GM21786 (cell line): ENCODE results near the gene LDLR.
"Not testable (repeated sequence)": the region's sequence is repeated elsewhere in the genome, so short reads cannot be mapped to it uniquely, and the experiment has no call there.

ENCODE experiments used
- ATAC-seq: cut with Tn5 transposase; IDR thresholded peaks from one replicate; pipeline ENCODE4 v1.9.1; 2021; ENCODE audit not compliant: unreplicated experiment

LDLR gene

DNA sequence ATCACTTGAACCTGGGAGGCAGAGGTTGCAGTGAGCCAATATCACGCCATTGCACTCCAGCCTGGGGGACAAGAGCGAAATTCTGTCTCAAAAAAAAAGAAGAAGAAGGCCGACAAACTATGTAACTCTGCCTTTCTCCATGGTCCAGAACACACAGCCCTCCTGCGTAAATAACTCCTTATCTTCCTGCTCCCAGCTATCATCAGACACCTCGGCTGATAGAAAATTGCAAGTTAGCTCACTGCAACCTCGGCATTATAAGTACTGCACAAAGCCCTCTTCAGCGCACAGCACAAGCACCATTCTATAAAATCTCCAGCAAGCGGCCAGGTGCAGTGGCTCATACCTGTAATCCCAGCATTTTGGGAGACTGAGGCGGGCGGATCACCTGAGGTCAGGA lies 14.4 kb downstream of the LDLR start:
- not testable (repeated sequence) for ATAC-seq

DNA sequence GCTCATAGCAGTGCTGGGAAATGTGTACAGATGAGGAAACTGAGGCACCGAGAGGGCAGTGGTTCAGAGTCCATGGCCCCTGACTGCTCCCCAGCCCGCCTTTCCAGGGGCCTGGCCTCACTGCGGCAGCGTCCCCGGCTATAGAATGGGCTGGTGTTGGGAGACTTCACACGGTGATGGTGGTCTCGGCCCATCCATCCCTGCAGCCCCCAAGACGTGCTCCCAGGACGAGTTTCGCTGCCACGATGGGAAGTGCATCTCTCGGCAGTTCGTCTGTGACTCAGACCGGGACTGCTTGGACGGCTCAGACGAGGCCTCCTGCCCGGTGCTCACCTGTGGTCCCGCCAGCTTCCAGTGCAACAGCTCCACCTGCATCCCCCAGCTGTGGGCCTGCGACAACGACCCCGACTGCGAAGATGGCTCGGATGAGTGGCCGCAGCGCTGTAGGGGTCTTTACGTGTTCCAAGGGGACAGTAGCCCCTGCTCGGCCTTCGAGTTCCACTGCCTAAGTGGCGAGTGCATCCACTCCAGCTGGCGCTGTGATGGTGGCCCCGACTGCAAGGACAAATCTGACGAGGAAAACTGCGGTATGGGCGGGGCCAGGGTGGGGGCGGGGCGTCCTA lies 15.9 kb downstream of the LDLR start:
- ATAC-seq: no peak

DNA sequence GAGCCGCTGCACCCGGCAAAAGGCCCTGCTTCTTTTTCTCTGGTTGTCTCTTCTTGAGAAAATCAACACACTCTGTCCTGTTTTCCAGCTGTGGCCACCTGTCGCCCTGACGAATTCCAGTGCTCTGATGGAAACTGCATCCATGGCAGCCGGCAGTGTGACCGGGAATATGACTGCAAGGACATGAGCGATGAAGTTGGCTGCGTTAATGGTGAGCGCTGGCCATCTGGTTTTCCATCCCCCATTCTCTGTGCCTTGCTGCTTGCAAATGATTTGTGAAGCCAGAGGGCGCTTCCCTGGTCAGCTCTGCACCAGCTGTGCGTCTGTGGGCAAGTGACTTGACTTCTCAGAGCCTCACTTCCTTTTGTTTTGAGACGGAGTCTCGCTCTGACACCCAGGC lies 17.2 kb downstream of the LDLR start:
- ATAC-seq: no peak

DNA sequence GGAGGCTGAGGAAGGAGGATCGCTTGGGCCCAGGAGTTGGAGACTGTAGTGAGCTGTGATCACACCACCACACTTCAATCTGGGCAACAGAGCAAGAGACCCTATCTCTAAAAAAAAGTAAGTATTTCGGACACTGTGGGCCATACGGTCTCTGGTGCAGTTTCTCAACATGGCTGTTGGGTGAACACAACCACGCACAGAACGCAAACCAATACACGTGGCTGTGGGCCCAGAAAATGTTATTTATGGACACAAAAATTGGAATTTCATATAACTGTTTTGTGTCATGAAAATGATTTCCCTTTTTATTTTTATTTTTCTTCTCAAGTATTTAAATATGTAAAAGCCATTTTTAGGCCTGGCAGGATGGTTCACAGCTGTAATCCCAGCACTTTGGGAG lies 19.5 kb downstream of the LDLR start:
- ATAC-seq: no peak

DNA sequence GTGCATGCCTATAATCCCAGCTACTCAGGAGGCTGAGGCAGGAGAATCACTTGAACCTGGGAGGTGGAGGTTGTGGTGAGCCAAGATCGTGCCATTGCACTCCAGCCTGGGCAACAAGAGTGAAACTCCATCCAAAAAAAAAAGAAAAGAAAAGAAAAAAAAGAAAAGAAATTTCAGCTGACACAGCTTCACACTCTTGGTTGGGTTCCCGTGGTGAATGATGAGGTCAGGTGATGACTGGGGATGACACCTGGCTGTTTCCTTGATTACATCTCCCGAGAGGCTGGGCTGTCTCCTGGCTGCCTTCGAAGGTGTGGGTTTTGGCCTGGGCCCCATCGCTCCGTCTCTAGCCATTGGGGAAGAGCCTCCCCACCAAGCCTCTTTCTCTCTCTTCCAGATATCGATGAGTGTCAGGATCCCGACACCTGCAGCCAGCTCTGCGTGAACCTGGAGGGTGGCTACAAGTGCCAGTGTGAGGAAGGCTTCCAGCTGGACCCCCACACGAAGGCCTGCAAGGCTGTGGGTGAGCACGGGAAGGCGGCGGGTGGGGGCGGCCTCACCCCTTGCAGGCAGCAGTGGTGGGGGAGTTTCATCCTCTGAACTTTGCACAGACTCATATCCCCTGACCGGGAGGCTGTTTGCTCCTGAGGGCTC lies 22.0 kb downstream of the LDLR start:
- no peak for ATAC-seq

DNA sequence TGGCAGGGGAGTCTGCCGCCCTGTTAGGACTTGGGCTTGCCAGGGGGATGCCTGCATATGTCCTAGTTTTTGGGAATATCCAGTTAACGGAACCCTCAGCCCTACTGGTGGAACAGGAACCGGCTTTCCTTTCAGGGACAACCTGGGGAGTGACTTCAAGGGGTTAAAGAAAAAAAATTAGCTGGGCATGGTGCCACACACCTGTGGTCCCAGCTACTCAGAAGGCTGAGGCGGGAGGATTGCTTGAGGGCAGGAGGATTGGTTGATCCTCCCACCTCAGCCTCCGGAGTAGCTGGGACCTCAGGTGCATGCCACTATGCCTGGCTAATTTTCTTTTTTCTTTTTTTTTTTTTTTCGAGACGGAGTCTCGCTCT lies 22.5 kb downstream of the LDLR start:
- ATAC-seq: no peak

DNA sequence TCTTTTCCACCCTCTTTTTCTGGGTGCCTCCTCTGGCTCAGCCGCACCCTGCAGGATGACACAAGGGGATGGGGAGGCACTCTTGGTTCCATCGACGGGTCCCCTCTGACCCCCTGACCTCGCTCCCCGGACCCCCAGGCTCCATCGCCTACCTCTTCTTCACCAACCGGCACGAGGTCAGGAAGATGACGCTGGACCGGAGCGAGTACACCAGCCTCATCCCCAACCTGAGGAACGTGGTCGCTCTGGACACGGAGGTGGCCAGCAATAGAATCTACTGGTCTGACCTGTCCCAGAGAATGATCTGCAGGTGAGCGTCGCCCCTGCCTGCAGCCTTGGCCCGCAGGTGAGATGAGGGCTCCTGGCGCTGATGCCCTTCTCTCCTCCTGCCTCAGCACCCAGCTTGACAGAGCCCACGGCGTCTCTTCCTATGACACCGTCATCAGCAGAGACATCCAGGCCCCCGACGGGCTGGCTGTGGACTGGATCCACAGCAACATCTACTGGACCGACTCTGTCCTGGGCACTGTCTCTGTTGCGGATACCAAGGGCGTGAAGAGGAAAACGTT lies 24.0 kb downstream of the LDLR start:
- no peak for ATAC-seq

DNA sequence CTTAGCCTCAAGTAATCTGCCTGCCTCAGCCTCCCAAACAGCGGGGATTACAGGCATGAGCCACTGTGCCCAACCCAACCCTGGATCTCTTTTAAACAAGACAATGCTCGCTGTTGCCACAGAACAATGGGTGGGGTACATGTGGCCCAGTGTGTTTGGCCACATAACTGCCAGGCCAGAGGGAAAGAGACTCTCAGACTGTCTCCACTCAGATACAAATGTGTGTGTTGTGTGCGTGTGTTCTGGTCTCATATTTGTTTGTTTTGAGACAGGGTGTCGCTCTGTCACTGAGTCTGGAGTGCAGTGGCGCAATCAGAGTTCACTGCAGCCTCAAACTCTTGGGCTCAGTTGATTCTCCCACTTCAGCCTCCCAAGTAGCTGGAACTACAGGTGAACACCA lies 25.8 kb downstream of the LDLR start:
- ATAC-seq: no peak

DNA sequence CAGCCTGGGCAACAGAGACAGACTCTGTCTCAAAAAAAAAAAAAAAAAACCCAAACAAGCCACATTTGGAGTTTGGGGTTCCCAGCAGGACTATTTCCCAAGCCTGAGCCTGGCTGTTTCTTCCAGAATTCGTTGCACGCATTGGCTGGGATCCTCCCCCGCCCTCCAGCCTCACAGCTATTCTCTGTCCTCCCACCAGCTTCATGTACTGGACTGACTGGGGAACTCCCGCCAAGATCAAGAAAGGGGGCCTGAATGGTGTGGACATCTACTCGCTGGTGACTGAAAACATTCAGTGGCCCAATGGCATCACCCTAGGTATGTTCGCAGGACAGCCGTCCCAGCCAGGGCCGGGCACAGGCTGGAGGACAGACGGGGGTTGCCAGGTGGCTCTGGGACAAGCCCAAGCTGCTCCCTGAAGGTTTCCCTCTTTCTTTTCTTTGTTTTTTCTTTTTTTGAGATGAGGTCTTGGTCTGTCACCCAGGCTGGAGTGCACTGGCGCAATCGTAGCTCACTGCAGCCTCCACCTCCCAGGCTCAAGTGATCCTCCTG lies 26.7 kb downstream of the LDLR start:
- no peak for ATAC-seq

DNA sequence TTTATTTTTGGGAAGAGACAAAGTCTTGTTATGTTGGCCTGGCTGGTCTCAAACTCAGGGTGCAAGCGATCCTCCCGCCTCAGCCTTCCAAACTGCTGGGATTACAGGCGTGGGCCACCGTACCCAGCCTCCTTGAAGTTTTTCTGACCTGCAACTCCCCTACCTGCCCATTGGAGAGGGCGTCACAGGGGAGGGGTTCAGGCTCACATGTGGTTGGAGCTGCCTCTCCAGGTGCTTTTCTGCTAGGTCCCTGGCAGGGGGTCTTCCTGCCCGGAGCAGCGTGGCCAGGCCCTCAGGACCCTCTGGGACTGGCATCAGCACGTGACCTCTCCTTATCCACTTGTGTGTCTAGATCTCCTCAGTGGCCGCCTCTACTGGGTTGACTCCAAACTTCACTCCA lies 27.2 kb downstream of the LDLR start:
- no peak for ATAC-seq

DNA sequence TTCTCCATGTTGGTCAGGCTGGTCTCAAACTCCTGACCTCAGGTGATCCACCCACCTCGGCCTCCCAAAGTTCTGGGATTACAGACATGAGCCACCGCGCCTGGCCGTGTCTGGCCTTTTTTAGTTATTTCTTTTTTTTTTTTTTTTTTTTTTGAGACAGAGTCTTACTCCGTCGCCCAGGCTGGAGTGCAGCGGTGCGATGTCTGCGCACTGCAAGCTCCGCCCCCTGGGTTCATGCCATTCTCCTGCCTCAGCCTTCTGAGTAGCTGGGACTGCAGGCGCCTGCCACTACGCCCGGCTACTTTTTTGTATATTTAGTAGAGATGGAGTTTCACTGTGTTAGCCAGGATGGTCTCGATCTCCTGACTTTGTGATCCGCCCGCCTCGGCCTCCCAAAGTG lies 32.7 kb downstream of the LDLR start:
- not testable (repeated sequence) for ATAC-seq

DNA sequence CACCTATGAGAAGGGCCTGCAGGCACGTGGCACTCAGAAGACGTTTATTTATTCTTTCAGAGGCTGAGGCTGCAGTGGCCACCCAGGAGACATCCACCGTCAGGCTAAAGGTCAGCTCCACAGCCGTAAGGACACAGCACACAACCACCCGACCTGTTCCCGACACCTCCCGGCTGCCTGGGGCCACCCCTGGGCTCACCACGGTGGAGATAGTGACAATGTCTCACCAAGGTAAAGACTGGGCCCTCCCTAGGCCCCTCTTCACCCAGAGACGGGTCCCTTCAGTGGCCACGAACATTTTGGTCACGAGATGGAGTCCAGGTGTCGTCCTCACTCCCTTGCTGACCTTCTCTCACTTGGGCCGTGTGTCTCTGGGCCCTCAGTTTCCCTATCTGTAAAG lies 33.9 kb downstream of the LDLR start:
- ATAC-seq: no peak

DNA sequence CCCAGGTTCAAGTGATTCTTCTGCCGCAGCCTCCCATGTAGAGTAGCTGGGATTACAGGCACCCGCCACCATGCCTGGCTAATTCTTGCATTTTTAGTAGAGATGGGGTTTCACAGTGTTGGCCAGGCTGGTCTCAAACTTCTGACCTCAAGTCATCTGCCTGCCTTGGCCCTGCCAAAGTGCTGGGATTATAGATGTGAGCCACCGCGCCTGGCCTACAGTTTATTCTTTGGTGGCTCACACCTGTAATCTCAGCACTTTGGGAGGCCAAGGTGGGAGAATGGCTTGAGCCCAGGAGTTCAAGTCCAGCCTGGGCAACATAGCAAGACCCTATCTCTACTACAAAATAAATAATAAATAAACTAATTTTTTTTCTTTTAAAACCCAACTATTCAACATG lies 34.9 kb downstream of the LDLR start:
- not testable (repeated sequence) for ATAC-seq

DNA sequence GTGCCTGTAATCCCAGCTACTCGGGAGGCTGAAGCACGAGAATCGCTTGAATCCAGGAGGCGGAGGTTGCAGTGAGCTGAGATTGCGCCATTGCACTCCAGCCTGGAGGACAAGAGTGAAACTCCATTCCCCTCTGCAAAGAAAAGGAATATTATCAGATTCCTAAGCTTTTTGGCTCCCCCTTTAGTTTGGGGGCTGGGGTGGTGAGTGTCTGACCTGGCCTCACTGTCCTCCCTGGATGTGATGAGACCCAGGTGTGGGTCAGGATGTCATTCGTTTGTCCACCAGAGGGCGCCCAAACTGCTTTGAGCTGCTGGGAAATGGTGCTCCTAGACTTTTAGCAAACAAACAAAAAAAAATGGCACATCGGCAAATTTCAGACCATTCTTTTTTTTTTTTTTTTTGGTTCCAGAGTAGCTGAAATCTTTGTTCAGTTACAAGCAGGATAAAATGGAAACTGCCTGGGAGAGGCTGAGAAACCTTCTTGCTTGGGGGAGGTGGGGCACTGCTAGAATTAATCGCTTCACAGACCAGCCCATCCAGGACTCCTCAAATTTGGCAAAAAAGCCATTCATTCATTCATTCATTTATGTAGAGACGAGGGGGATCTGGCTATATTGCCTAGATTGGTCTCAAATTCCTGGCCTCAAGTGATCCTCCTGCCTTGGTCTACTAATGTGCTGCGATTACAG lies 36.9 kb downstream of the LDLR start:
- ATAC-seq: no peak

DNA sequence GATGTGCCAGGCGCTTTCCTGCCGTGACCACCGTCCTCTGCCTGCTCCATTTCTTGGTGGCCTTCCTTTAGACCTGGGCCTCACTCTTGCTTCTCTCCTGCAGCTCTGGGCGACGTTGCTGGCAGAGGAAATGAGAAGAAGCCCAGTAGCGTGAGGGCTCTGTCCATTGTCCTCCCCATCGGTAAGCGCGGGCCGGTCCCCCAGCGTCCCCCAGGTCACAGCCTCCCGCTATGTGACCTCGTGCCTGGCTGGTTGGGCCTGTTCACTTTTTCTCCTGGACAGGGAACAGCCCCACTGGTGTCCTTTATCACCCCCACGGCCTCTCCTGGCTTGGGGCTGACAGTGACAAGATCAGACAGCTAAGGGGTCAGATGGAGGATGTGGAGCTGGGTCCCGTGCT lies 38.6 kb downstream of the LDLR start:
- no peak for ATAC-seq

DNA sequence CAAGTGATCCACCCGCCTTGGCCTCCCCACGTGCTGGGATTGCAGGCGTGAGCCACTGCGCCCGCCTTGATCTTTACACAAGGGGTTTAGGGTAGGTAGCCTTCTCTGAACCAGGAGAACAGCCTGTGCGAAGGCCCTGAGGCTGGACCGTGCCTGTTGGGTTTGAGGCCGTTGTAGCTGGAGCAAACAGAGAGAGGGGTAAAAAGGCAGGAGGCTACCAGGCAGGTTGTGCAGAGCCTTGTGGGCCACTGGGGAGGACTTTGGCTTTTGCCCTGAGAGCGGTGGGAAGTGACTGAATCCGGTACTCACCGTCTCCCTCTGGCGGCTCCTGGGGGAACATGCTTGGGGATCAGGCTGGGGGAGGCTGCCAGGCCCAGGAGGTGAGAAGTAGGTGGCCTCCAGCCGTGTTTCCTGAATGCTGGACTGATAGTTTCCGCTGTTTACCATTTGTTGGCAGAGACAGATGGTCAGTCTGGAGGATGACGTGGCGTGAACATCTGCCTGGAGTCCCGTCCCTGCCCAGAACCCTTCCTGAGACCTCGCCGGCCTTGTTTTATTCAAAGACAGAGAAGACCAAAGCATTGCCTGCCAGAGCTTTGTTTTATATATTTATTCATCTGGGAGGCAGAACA lies 41.7 kb downstream of the LDLR start:
- ATAC-seq: no peak

DNA sequence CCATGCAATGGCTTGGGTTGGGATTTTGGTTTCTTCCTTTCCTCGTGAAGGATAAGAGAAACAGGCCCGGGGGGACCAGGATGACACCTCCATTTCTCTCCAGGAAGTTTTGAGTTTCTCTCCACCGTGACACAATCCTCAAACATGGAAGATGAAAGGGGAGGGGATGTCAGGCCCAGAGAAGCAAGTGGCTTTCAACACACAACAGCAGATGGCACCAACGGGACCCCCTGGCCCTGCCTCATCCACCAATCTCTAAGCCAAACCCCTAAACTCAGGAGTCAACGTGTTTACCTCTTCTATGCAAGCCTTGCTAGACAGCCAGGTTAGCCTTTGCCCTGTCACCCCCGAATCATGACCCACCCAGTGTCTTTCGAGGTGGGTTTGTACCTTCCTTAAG lies 42.2 kb downstream of the LDLR start:
- ATAC-seq: no peak

DNA sequence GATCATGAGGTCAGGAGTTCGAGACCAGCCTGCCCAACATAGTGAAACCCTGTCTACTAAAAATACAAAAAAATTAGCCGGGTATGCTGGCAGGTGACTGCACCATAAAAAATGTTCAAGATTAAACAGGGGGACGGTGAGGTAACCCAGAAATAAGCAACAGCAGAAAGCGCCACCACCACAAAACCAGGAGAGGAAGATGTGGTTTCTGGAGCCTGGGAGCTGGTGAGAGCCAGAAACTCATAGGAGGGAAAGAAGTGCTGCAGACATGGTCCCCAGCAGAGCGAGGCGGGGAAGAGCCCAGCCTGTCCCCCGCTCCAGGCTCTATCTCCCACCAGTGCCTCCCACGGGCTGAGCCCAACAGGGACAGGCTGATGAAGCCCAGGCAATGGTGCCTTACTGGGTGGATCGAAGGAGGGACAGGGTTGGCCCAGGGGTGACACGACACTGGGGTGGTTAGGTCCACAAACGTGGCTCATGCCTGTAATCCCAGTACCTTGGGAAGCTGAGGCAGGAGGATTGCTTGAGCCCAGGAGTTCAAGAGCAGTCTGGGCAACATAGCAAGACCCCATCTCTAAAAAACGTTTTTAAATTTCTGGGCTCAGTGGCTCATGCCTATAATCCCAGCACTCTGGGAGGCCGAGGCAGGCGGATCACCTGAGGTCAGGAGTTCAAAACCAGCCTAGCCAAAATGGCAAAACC lies 47.3 kb downstream of the LDLR start:
- no peak for ATAC-seq

DNA sequence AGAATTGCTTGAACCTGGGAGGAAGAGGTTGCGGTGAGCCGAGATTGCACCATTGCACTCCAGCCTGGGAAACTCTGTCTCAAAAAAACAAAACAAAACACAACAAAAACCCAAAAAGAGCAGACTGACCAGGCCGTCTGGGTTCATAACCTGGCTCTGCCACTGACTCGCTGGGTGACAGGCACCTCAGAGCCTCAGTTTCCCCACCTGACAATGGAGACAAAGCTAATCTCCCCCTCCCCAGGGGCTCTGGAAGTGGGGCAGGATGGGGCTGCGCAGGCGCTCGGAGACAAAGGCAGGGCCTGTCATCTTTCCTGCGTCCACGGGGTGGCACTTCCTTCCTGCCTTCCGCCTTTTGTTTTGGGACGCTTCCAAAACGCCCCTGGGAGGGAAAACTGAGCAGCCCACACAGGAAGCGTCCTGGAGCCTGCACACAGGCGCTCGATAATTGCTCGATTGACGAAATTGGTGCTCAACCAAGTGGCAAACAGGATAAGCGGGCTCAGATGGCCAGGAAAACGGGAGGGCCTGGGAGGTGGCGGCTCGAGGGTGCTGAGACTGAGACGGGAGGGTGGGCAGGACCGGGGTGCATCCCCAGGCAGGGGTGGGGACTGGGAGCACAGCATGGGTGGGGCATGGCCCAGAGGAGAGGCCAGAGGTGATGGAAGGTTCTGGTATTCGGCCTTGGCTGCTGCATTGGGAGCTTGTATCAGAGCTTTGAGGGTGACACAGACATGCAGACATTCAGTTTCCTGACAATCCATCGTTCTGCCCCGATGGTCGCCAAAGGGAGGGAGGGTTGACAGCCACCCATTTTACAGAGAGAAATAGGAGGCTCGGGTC lies 48.5 kb downstream of the LDLR start:
- ATAC-seq: no peak
